ENCODE data around the gene NUDT5.

Gene NUDT5

DNA sequence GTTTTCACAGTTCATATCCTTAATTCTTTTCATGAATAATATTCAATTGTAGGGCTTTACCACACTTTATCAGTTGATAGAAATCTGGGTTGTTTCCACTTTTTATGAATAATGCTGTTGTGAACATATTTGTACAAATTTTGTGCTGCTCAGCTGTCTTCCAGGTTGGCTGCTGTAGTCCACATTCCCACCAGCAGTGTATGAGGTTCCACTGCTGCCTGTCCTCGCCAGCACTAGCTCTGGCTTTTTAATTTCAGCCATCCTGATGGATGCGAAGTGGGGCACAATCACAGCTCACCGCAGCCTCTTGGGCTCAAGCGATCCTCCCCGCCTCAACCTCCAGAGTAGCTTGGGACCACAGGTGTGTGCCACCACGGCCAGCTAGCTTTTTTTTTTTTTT is 32.8 kb downstream of the NUDT5 start:
- no peak for DNase-seq

GRCh38 chr10:12160664-12161063 is 35.0 kb downstream of the NUDT5 start:
- DNase-seq: no peak

DNA sequence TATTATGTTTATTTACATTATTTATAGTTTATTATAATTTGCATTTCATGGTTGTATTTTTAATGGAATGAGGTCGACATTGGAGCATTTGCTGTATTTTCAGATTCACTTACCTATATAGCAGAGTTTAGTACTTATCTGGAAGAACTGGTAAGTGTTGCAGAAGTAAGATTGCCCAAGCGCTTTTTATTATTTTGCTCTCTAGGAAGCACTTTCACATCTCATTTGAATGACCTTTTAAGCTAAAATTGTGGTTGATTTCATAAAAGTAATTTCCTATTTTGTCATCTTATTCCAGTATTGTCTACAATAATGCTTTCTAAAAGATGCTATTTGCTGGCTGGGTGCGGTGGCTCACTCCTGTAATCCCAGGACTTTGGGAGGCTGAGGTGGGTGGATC is 37.6 kb downstream of the NUDT5 start:
- no peak for DNase-seq

DNA sequence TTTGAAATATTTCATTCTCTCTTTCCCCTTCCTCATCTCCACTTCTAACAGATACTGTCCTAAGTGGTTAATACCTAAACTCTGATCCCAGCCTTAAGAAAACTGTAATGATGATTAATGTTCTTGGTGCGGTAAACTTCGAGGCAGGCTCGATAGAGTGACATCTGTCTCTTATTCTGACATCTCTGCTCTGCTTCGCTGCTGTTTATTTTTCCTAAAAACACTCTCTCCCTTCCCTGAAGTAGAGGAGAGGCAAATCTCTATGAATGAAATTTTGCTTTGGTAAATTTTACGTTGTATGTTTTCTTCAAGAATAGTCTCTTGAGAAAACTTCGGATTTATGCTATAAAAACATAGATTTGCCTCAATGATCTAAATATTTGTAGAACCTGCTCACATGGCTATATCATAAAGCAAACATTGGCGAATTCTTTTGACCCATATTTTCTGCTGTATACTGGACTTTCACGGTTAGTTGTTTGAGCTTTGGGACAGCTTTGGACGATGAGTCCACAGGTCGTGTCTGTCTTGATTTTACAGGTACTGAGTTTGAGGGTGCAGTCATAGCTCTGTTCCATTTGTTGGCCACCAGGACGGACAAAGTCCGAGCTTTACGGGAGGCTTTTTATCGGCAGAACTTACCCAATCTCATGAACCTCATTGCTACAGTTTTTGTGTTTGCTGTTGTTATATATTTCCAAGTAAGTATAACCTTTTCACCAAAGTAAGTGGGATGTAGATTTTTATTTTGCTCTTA is 39.1 kb downstream of the NUDT5 start:
- no peak for DNase-seq

DNA sequence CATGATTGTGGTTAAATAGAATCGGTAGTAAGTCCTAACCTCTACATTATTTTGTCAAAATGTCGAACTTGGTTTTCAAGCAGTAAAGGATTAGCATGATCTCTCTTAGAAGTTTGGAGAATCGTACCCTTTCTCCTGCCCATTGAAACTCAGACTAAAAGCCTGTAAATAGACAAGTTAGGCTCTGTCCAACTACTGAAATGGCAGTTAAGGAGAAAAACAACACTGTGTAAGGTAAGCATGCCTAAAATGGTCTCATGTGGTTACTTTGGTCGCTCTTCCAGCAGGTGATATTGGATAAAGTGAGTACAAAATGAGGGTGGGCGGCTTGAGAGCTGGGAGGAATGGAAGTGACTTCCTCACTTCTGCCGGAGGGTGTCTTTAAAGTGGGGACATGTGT is 41.2 kb downstream of the NUDT5 start:
- no peak for DNase-seq

DNA sequence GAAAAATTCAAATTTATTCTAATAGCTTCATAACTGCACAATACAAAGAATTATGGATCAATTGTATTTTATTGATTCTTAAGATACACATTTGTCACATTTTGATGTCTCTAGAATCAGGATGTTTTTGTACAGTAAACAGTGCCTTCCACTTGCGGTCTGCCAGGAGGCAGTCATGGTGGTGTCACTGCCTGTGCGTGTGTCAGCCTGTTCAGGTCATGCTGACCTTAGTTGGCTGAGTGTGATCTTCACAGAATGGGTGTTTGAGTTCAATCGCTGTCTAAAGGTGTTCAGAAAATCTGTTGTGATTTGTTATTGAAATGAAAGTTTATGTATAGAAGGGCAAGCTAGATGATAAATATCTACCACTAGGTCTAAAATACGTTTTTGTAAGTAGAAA is 45.5 kb downstream of the NUDT5 start:
- DNase-seq: no peak

GRCh38 chr10:12144538-12144937 is 51.2 kb downstream of the NUDT5 start:
- DNase-seq: no peak

DNA sequence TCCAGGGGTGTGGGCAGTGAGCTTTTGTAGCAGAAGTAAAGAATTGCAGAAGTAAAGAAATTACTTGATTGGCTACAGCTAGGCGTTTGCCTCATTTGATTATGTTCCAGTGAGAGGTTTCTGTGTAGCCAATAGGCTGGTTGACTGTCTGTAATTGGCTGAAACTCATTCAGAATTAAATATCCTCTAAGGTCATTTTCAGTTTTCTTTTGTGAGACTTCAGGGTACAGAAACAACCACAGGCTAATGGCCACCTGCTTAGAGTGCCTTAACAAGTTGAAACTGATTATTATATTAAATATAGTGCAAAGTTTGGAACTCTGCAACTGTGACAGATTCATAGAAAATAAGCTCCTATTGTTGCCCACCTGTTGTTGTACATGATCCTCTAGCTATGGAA is 55.7 kb downstream of the NUDT5 start:
- no peak for DNase-seq

GRCh38 chr10:12135631-12136030 is 60.1 kb downstream of the NUDT5 start:
- no peak for DNase-seq

- DNase-seq: peak; percentile 24
Measured at GRCh38 chr10:12130237-12130872, 65.3 kb downstream of the NUDT5 start.

DNA sequence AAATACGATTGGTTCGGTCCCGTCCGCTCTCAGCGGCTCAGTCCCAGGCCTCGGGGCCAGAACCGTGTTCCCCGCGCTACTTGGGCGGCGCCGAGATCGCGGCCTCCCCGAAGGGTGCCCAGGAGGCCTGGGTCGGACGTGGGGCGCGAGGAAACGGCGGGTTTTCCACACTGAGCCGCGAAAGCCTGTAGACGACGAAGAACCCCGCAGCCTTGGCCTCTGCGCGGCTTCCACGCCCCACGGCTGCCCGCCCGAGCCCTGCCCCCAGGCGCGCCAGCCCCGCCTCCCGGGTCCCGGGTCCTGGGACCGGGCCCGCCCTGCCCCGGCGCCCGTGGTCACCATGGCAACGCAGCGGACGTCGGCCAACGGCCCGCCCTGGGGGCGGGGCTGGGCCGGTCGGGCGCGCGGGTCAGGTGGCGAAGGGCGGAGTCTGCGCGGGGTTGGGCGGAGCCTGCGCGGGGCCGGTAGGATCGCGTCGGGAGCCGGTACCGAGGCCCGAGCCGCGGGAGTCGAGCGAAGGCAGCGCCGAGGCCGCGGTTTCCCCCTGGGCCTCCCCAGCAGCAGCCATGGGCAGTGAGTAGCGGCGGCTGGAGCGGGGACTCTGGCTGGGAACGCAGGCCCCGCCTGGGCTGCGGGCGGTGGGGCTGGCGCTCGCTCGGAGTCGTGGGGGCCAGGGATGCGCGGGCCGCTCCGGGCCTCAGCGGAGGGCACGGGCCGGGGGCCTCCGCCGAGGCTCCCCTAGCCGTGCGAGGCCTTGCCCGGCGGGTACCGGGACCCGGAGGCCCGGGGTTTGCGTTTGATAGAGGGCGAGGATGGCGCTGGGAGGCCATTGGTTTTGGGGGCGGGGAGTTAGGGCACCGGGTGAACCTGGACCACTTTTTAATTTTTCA is 66.2 kb downstream of the NUDT5 start, which contains the start of gene SEC61A2:
Gene SEC61A2 (plus strand): TSS at position 456 of the 890 bp plus-strand sequence. CDS start 111 bp downstream, at position 567.
- DNase-seq: peak; percentile 36

- no peak for DNase-seq
Measured at GRCh38 chr10:12121673-12122072, 74.0 kb downstream of the NUDT5 start.
